WERI-Rb-1 (cell line): ENCODE results near the gene ARFIP1.

Source experiments
- DNase-seq: peaks from one replicate; pipeline ENCODE4 v3.0.0-alpha.2; 2020
- H3K27ac ChIP-seq: fragments of 250-450 bp; sonication (Bioruptor Pico); 2 replicates; pipeline ENCODE4 v1.5.1; 2020; ENCODE audit warnings: mild to moderate bottlenecking, moderate library complexity
- H3K27me3 ChIP-seq: fragments of 250-450 bp; sonication (Bioruptor Pico); 2 replicates; pipeline ENCODE4 v1.5.1; 2021; ENCODE audit warnings: mild to moderate bottlenecking, low read depth, moderate library complexity; ENCODE audit not compliant: insufficient read depth, severe bottlenecking
- H3K36me3 ChIP-seq: fragments of 250-450 bp; sonication (Bioruptor Pico); 2 replicates; pipeline ENCODE4 v1.5.1; 2020; ENCODE audit warnings: mild to moderate bottlenecking, moderate library complexity
- H3K4me3 ChIP-seq: 2 replicates; pipeline ENCODE4 v1.5.1; 2011; ENCODE audit warnings: low read depth, mild to moderate bottlenecking, control low read depth, low read length
- H3K9me3 ChIP-seq: fragments of 250-450 bp; sonication (Bioruptor Pico); 2 replicates; pipeline ENCODE4 v1.5.1; 2021; ENCODE audit warnings: mild to moderate bottlenecking, moderate library complexity; ENCODE audit not compliant: severe bottlenecking
- TF ChIP-seq, protein P1 (sequence below): IDR thresholded peaks from 2 replicates; pipeline ENCODE4 v1.5.1; 2011; ENCODE audit warnings: low read depth, mild to moderate bottlenecking, control low read depth, inconsistent platforms, low read length

ARFIP1 gene

GRCh38 chr4:152917543-152918395 is 138.0 kb downstream of the ARFIP1 start:
- TF ChIP-seq, protein P1, sequence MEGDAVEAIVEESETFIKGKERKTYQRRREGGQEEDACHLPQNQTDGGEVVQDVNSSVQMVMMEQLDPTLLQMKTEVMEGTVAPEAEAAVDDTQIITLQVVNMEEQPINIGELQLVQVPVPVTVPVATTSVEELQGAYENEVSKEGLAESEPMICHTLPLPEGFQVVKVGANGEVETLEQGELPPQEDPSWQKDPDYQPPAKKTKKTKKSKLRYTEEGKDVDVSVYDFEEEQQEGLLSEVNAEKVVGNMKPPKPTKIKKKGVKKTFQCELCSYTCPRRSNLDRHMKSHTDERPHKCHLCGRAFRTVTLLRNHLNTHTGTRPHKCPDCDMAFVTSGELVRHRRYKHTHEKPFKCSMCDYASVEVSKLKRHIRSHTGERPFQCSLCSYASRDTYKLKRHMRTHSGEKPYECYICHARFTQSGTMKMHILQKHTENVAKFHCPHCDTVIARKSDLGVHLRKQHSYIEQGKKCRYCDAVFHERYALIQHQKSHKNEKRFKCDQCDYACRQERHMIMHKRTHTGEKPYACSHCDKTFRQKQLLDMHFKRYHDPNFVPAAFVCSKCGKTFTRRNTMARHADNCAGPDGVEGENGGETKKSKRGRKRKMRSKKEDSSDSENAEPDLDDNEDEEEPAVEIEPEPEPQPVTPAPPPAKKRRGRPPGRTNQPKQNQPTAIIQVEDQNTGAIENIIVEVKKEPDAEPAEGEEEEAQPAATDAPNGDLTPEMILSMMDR = no peak
- no peak for DNase-seq
- H3K36me3 ChIP-seq = peaks cover 7% of the 10 kb centered on the region
- H3K9me3 ChIP-seq = peaks cover 24% of the 10 kb centered on the region
- H3K27me3 ChIP-seq = no peaks in the 10 kb centered on the region
- H3K27ac ChIP-seq = no peak overlapping the region
- H3K4me3 ChIP-seq = no peak overlapping the region

- Histone ChIP-seq H3K27me3 (no peaks in the 10 kb centered on the region), H3K36me3 (peaks cover 7% of the 10 kb centered on the region), H3K9me3 (peaks cover 24% of the 10 kb centered on the region), H3K27ac (no peak overlapping the region), H3K4me3 (no peak overlapping the region)
- TF ChIP-seq, protein P1 = no peak
- DNase-seq = no peak
Observed at GRCh38 chr4:152919826-152920225, 140.1 kb downstream of the ARFIP1 start.

- no peak for DNase-seq
Observed at GRCh38 chr4:152920768-152921167, 141.0 kb downstream of the ARFIP1 start.

GRCh38 chr4:152921284-152921683 is 141.5 kb downstream of the ARFIP1 start:
- TF ChIP-seq, protein P1 = no peak
- H3K27ac ChIP-seq = no peak overlapping the region
- no peaks in the 10 kb centered on the region for H3K27me3 ChIP-seq
- H3K36me3 ChIP-seq = peaks cover 7% of the 10 kb centered on the region
- no peak overlapping the region for H3K4me3 ChIP-seq
- H3K9me3 ChIP-seq = peaks cover 24% of the 10 kb centered on the region
- DNase-seq = no peak

More at GRCh38 chr4:152920768-152921167, 141.0 kb downstream of the ARFIP1 start:
- Histone ChIP-seq H3K36me3 (peaks cover 7% of the 10 kb centered on the region), H3K27me3 (no peaks in the 10 kb centered on the region), H3K9me3 (peaks cover 24% of the 10 kb centered on the region), H3K4me3 (no peak overlapping the region), H3K27ac (no peak overlapping the region)
- TF ChIP-seq, protein P1 = no peak

- Histone ChIP-seq H3K27ac (no peak overlapping the region), H3K4me3 (no peak overlapping the region), H3K27me3 (no peaks in the 10 kb centered on the region), H3K36me3 (no peaks in the 10 kb centered on the region), H3K9me3 (peaks cover 7% of the 10 kb centered on the region)
- TF ChIP-seq, protein P1 = no peak
- DNase-seq = no peak
Observed at GRCh38 chr4:152925851-152926250, 146.1 kb downstream of the ARFIP1 start.
